ENCODE results near the gene WNT3A.

GRCh38 chr1:228038387-228039005, 31.7 kb downstream of the WNT3A start:
- TF ChIP-seq CTCF (IDR thresholded peaks at IDR 0.05; ENCODE audit: low read length) (no peak), EZH2 (optimal IDR thresholded peaks at IDR 0.05; ENCODE audit: low read depth, low read length) (no peak), EZH2phosphoT487 (IDR thresholded peaks at IDR 0.05; ENCODE audit: low read length) (no peak)

Data from MM.1S (cell line).